HG02759 (cell line): ENCODE data around the gene COPB2.
"Not testable (repeated sequence)": the region's sequence is repeated elsewhere in the genome, so short reads cannot be mapped to it uniquely, and the experiment has no call there.

Source experiments
- ATAC-seq: cut with Tn5 transposase; IDR thresholded peaks from one replicate; pipeline ENCODE4 v1.9.1; 2021; ENCODE audit warnings: mild to moderate bottlenecking, moderate library complexity; ENCODE audit not compliant: unreplicated experiment

Gene COPB2

DNA sequence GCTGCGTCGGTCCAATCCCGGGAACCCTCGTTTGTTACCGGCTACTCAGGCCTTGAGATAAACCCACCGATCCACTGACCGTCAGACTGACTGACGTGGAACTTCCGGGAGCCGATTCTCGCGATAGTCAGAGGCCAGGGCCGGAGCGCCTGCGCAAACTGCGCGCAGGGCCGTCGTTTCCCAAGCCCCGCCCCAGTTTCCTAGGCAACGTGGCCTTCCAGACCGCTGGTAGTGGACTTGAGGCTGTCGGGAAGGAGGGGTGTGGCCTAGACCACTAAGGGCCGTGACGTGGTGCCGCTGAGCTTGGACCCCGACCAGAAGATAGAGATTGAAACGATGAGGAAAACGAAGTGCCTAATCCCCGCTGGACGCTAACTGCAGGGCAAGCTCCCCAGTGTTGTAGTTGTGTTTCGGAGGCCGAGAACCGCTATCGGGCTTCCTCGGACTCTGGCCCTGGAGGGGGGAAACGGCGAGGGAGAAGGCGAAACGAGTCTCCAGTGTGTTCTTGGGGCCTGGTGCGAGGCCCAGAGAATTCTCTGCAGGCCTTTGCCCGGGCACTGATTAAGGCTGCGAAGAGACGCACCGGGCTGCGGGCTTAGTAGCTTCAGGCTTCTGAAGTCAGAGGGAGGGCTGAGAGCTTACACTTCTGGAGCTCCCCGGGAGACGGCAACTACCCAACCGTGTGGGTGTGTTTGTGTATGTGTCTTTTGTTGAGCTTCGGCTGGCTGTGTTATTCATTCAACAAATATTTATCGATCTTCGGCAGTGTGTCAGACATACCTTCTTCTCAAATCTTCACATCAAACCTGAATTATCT is at the start of gene COPB2:
COPB2 (minus strand) TSS at position 96 of the 817 bp plus-strand sequence. CDS start 97 bp downstream, outside the sequence.
- ATAC-seq = peak; percentile 98

- no peak for ATAC-seq
Measured at GRCh38 chr3:139434764-139435307, 45.4 kb upstream of the COPB2 start.

GRCh38 chr3:139434228-139434627 is 44.8 kb upstream of the COPB2 start:
- ATAC-seq = no peak

DNA sequence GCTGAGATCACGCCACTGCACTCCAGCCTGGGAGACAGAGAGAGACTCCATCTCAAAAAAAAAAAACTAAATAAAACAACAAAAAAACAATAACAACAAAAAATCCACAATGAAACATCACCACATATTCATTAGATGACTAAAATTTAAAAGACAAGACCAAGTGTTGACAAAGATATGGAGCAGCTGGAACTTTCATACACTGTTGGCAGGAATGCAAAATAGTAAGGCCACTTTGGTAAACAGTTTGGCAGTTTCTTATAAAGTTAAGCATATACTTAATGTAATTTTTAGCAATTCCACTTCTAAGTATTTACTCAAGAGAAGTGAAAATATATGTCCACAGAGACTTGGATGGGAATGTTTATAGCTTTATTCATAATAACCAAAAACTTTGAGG is 43.6 kb upstream of the COPB2 start:
- no peak for ATAC-seq

GRCh38 chr3:139430493-139430892 is 41.0 kb upstream of the COPB2 start:
- no peak for ATAC-seq

- ATAC-seq = peak; percentile 80
Measured at GRCh38 chr3:139427283-139428060, 38.0 kb upstream of the COPB2 start.

GRCh38 chr3:139425745-139426400 is 36.4 kb upstream of the COPB2 start:
- ATAC-seq = no peak

GRCh38 chr3:139423232-139423631 is 33.8 kb upstream of the COPB2 start:
- ATAC-seq = no peak

DNA sequence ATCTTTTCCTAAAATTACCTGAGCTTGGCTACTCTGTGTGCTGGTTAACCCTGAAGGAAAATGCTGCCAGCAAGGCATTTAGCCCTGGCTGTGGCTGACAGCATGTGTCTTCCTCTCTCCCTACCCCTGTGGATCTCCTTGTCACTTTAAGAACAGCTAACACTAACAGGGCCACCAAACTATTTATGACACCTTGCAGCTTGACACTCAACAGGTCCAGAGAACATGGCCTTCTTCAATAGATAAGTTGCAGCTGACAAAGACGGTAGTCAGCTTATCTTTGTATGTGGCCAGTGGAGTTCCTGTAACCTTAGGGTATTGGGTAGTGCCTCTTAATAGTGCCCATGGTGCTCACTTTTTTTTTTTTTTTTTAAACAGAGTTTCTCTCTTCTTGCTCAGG is 32.0 kb upstream of the COPB2 start:
- no peak for ATAC-seq

DNA sequence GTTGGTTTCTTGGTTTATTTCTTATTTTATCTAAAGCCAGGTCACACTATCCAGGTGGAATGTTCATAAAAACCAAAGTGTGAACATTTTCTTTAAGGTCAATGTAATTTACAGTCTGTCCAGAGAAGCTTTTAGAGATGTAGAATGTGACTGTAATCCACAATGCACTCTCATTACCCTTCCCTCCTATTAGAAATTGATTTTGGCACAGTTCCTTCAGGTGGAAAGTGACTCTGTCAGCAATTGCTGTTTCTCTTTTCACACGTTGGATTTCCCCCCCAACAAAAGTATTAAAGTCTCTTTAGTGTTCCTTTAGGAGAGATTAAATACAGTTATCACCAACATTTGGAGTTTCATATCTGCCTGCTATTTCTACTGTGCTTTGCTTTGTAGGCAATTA is 31.6 kb upstream of the COPB2 start:
- ATAC-seq = no peak

GRCh38 chr3:139418144-139418543 is 28.7 kb upstream of the COPB2 start:
- ATAC-seq = no peak

GRCh38 chr3:139416275-139416674 is 26.8 kb upstream of the COPB2 start:
- no peak for ATAC-seq

GRCh38 chr3:139414608-139415224 is 25.3 kb upstream of the COPB2 start:
- no peak for ATAC-seq

- not testable (repeated sequence) for ATAC-seq
Measured at GRCh38 chr3:139412891-139413290, 23.4 kb upstream of the COPB2 start.

GRCh38 chr3:139401155-139401554 is 11.7 kb upstream of the COPB2 start:
- ATAC-seq = not testable (repeated sequence)

- no peak for ATAC-seq
Measured at GRCh38 chr3:139396707-139397106, 7.3 kb upstream of the COPB2 start.

DNA sequence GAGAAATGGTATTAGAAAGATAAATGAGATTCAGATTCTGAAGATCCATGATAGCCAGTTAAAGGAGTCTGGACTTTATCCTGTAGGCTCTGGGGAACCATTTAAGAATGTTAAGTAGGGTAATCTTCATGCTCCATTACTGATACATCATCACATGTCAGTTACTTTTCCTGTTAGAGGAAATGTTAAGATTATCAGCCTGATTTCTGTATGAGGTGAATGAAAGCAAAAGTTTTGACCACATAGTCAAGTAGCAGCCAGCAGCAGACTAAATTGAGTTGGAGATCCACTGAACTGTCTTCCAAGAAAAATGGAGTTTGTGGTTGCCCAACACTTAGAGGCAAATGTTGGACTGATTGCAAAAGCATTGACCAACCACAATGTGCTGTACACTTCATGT is 4.7 kb upstream of the COPB2 start:
- no peak for ATAC-seq

DNA sequence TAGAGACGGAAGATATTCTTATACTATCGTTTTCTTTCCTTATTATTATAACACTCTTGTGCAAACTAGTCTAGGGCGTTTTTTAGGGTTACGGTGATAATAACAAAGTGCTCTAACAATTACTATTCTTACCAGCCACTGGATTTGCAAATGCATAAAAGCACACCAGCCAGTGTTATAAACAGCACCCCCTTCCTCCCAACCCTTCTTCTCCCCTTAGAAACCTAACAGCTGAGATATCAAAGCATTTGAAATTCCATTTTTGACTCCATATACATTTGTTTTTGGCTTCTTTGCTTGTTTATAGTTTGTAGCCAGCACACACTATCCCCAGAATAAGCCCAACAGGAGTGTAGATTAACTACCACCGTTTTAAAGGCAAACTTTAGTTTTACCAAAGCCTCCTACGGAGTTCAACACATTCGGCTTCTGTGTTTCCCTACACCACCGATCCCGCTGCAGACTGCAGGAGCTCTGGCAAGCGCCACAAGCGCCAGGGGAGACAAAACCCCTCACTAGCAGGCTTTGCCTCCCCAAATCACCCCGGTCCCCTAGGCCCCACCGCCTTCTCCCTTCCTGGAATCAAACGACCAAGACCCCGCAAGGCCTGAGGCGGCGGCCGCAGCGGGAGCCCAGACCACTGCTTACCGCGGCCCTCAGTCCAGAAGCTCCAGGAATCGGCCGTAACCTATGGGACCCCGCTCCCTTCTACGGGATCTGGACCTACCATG is 461 bp downstream of the COPB2 start:
- ATAC-seq = peak; percentile 29

DNA sequence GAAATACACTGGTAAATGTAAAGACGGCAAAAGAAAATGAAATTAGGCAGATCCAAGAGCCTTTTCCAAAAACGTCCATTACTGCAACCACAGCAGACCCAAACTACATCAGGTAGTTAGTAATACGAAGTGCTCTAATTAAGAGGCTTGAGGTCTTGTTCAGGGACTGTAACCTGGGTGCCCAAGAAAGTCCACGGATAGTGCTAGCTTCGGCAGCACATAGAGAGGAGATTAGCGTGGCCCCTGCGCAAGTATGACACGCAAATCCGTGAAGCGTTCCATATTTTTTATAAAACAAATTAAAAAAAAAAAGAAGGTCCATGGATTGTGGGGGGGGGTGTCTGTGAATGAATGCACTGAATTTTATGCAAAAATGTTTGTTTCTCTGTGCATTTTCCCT is 1.4 kb downstream of the COPB2 start:
- ATAC-seq = no peak

GRCh38 chr3:139382291-139382690 is 7.2 kb downstream of the COPB2 start:
- ATAC-seq = not testable (repeated sequence)
